ENCODE data around the gene ATP5F1D. TPM values are rescaled to one million over a fixed set of nuclear protein-coding genes. Genes with fewer than 3 reads are reported as not detected.

ATP5F1D gene
- total RNA-seq, 1 experiment from 2014 or later = 102 TPM

GRCh38 chr19:1276628-1277022 lies 35.1 kb downstream of the ATP5F1D start:
- Histone ChIP-seq H3K36me3 (ENCODE audit: low read depth, low read length) (peaks cover 6% of the 10 kb centered on the region; the same call in 1 of the 2 replicates), H4K20me1 (ENCODE audit: low read length) (no peaks in the 10 kb centered on the region), H3K4me2 (ENCODE audit: low read length) (peak overlapping the region; percentile 95), H3K9ac (ENCODE audit: low read length) (peak overlapping the region; percentile 92), H3K4me3 (ENCODE audit: low read length) (peak overlapping the region; percentile 70), H3K4me1 (ENCODE audit: insufficient read depth, low read length) (peaks cover 40% of the 10 kb centered on the region), H3K27ac (ENCODE audit: low read length) (peak overlapping the region; percentile 95), H3K9me3 (ENCODE audit: low read length) (no peaks in the 10 kb centered on the region), H3K27me3 (ENCODE audit: low read length) (no peaks in the 10 kb centered on the region), H3F3A (ENCODE audit: low read length, unreplicated experiment) (no peaks in the 10 kb centered on the region), H3K9me2 (replicated peaks; ENCODE audit: low read length) (no peaks in the 10 kb centered on the region), H2AFZ (ENCODE audit: low read length) (no peak overlapping the region), H3K79me2 (ENCODE audit: low read length) (peaks cover 52% of the 10 kb centered on the region)
- ChIA-PET POLR2A (ENCODE audit: unreplicated experiment) (no interaction called here), CTCF (interaction anchor here (0.7 kb wide), 1 partner anchor 105 kb away, joined by 4 read pairs; no protein-coding TSS in a partner anchor)
- intact Hi-C loops (cut with micrococcal nuclease) = loop anchor here (10.0 kb wide), 1 partner anchor 78 kb away; a partner anchor contains a TSS
- no peak for ATAC-seq
- TF ChIP-seq EZH2phosphoT487 (IDR thresholded peaks at IDR 0.05; ENCODE audit: borderline replicate concordance, low read length) = no peak
- TF ChIP-seq EZH2 (IDR thresholded peaks at IDR 0.05; ENCODE audit: low read length, unreplicated experiment) = no peak
- TF ChIP-seq CTCF (conservative IDR thresholded peaks at IDR 0.05; ENCODE audit: low read depth, low read length) = no peak
- BruUV-seq (replicated peaks) = no TSS peak
- no peak for DNase-seq

- H3K9ac ChIP-seq (ENCODE audit: low read length) = no peak overlapping the region
- H3K36me3 ChIP-seq (ENCODE audit: low read depth, low read length) = peaks cover 6% of the 10 kb centered on the region; the same call in 1 of the 2 replicates
These were observed 35.5 kb downstream of the ATP5F1D start for GRCh38 chr19:1277061-1277460.

More at GRCh38 chr19:1277061-1277460, 35.5 kb downstream of the ATP5F1D start:
- BruUV-seq (replicated peaks) = no TSS peak
- Histone ChIP-seq H3K4me3 (ENCODE audit: low read length) (peak overlapping the region; percentile 70; the same call in 1 of the 2 replicates), H3F3A (ENCODE audit: low read length, unreplicated experiment) (no peaks in the 10 kb centered on the region), H3K9me3 (ENCODE audit: low read length) (no peaks in the 10 kb centered on the region), H3K4me2 (ENCODE audit: low read length) (peak overlapping the region; percentile 95; the same call in 1 of the 2 replicates), H3K4me1 (ENCODE audit: insufficient read depth, low read length) (peaks cover 35% of the 10 kb centered on the region), H4K20me1 (ENCODE audit: low read length) (no peaks in the 10 kb centered on the region), H3K9me2 (replicated peaks; ENCODE audit: low read length) (no peaks in the 10 kb centered on the region), H2AFZ (ENCODE audit: low read length) (no peak overlapping the region), H3K79me2 (ENCODE audit: low read length) (peaks cover 48% of the 10 kb centered on the region), H3K27ac (ENCODE audit: low read length) (no peak overlapping the region), H3K27me3 (ENCODE audit: low read length) (no peaks in the 10 kb centered on the region)
- ChIA-PET CTCF (interaction anchor here (0.7 kb wide), 1 partner anchor 104 kb away, joined by 4 read pairs; no protein-coding TSS in a partner anchor), POLR2A (ENCODE audit: unreplicated experiment) (no interaction called here)
- intact Hi-C loops (cut with micrococcal nuclease) = loop anchor here (10.0 kb wide), 1 partner anchor 78 kb away; a partner anchor contains a TSS
- no peak for DNase-seq
- ATAC-seq = no peak
- TF ChIP-seq CTCF (conservative IDR thresholded peaks at IDR 0.05; ENCODE audit: low read depth, low read length) = no peak
- TF ChIP-seq EZH2phosphoT487 (IDR thresholded peaks at IDR 0.05; ENCODE audit: borderline replicate concordance, low read length) = no peak
- no peak for TF ChIP-seq EZH2 (IDR thresholded peaks at IDR 0.05; ENCODE audit: low read length, unreplicated experiment)

All from PC-3 (cell line).